Mesothelial cell of epicardium (in vitro differentiated cells): ENCODE data around the gene NDUFB5. TPM values are rescaled to one million over a fixed set of nuclear protein-coding genes. Genes with fewer than 3 reads are reported as not detected.

Experiments used
- DNase-seq, 2 experiments: peaks; one replicate each; pipeline ENCODE4 v3.0.0; 2021; ENCODE audit warnings: low spot score in 2 of 2; ENCODE audit not compliant: unreplicated experiment in 2 of 2
- H3K27ac Mint-ChIP-seq: 2 replicates; pipeline ENCODE4 v1.8.0; 2021; ENCODE audit warnings: mixed read lengths
- H3K27me3 Mint-ChIP-seq: 2 replicates; pipeline ENCODE4 v1.8.0; 2021; ENCODE audit warnings: low read depth, mixed read lengths
- H3K36me3 Mint-ChIP-seq: 2 replicates; pipeline ENCODE4 v1.8.0; 2021; ENCODE audit warnings: mixed read lengths
- H3K4me1 Mint-ChIP-seq: 2 replicates; pipeline ENCODE4 v1.8.0; 2021; ENCODE audit warnings: mixed read lengths
- H3K4me3 Mint-ChIP-seq: 2 replicates; pipeline ENCODE4 v1.8.0; 2021; ENCODE audit warnings: mild to moderate bottlenecking, moderate library complexity, mixed read lengths
- H3K9me3 Mint-ChIP-seq: 2 replicates; pipeline ENCODE4 v1.8.0; 2021; ENCODE audit warnings: mixed read lengths
- total RNA-seq: library from RNA; stranded (reverse); gene quantifications from 3 replicates; pipeline ENCODE4 v1.2.1, GENCODE V29; 2021
- TF ChIP-seq, protein P1 (sequence below): fragments of 200-600 bp; sonication (generic); IDR thresholded peaks from one replicate; pipeline ENCODE4 v1.5.0; 2021; ENCODE audit warnings: antibody characterized with exemption; ENCODE audit not compliant: unreplicated experiment

Gene NDUFB5
- total RNA-seq, 1 donor from 2014 or later = 66.9 TPM

DNA sequence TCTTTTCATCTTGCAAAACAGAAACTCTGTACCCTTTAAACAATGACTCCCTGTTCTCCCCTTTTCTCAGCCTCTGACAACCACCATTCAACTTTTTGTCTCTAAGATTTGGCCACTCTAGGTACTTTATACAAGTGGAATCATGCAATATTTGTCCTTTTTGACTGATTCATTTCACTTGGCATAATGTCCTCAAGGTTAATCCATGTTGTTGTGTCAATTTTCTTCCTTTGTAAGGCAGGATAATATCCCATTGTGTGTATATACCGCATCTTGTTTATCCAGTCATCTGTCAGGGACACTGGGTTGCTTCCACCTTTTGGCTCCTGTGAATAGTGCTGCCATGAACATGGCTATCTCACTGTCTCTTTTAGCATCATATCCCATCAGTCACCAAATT is 58.5 kb downstream of the NDUFB5 start:
- no peak for DNase-seq
- TF ChIP-seq, protein P1, sequence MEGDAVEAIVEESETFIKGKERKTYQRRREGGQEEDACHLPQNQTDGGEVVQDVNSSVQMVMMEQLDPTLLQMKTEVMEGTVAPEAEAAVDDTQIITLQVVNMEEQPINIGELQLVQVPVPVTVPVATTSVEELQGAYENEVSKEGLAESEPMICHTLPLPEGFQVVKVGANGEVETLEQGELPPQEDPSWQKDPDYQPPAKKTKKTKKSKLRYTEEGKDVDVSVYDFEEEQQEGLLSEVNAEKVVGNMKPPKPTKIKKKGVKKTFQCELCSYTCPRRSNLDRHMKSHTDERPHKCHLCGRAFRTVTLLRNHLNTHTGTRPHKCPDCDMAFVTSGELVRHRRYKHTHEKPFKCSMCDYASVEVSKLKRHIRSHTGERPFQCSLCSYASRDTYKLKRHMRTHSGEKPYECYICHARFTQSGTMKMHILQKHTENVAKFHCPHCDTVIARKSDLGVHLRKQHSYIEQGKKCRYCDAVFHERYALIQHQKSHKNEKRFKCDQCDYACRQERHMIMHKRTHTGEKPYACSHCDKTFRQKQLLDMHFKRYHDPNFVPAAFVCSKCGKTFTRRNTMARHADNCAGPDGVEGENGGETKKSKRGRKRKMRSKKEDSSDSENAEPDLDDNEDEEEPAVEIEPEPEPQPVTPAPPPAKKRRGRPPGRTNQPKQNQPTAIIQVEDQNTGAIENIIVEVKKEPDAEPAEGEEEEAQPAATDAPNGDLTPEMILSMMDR = no peak
- Mint-ChIP-seq H3K9me3 (no peaks in the 10 kb centered on the region), H3K36me3 (no peaks in the 10 kb centered on the region), H3K27me3 (no peaks in the 10 kb centered on the region), H3K27ac (no peak overlapping the region), H3K4me1 (peaks cover 17% of the 10 kb centered on the region), H3K4me3 (no peak overlapping the region)

DNA sequence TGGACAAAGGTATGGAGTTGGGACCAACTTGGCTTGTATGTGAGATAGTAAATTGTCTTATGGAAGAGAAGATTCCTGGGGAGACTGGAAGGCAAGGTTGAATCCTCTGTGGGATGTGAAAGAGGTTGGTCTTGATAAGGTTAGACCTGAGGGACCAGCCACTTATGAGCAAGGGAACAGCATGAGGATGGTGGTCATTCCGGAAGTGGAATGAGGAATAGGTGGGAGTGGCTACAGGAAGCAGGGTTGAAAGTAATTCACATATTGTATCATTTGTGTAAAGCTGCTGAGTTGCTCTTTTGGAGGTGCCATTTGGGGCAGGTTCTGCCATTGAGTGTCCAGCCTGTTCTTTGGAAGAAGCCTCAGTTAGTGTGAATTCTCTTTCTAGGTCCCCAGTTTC is 61.4 kb downstream of the NDUFB5 start:
- DNase-seq = no peak
- Mint-ChIP-seq H3K27me3 (no peaks in the 10 kb centered on the region), H3K4me3 (no peak overlapping the region), H3K36me3 (no peaks in the 10 kb centered on the region), H3K4me1 (peaks cover 16% of the 10 kb centered on the region), H3K27ac (no peak overlapping the region), H3K9me3 (no peaks in the 10 kb centered on the region)
- TF ChIP-seq, protein P1 = no peak

DNA sequence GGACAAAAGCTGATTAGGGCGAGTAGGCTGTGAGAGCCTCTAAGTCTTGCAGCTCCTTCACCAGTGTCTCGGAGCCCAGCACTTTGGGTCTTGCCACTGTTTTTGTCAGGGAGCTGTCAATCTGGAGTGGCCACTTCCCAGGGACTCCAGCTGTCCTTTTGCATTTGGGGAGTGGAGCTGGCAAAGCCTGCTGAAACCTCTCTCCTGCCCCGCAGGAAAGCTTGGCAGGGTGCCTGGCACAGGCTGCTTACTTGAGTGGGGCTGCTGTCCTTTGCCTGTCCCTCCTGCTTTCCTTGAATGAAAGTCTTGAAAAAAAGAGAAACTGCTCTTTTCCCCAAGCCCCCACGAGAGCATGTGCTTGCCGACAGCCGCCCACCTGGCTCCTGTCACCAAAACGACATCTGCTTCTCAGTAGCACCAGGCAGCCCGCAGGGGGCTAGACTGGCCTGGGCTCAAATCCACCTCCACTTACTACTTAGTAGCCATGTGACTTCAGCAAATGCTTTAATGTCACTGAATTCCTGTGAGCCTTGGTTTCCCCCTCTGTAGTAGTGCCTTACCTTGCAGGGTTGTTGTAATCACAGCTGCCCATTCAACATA is 61.9 kb downstream of the NDUFB5 start:
- Mint-ChIP-seq H3K27me3 (no peaks in the 10 kb centered on the region), H3K4me1 (peaks cover 16% of the 10 kb centered on the region), H3K4me3 (no peak overlapping the region), H3K9me3 (peaks cover under 1% of the 10 kb centered on the region), H3K27ac (no peak overlapping the region), H3K36me3 (no peaks in the 10 kb centered on the region)
- DNase-seq = no peak
- TF ChIP-seq, protein P1 = no peak

DNA sequence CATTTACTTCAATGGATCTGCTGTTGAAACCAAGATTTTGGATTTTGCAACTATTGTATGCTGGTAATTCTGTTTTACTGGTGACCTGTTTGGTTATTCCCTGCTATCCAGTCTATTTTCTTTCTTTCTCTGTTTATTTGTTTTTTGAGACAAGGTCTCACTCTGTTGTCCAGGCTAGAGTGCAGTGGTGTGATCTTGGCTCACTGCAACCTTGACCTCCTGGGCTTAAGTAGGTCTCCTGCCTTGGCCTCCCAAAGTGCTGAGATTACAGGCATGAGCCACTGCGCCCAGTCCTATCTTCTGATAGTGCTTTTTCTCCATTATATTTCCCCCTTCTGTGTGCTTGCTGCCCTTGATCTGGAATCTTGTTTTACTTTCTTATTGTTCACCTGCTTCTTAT is 63.8 kb downstream of the NDUFB5 start:
- H3K9me3 Mint-ChIP-seq = peaks cover 4% of the 10 kb centered on the region
- DNase-seq = no peak
- H3K36me3 Mint-ChIP-seq = no peaks in the 10 kb centered on the region
- peaks cover 22% of the 10 kb centered on the region for H3K4me1 Mint-ChIP-seq
- TF ChIP-seq, protein P1 = no peak
- H3K27ac Mint-ChIP-seq = no peak overlapping the region
- no peak overlapping the region for H3K4me3 Mint-ChIP-seq
- no peaks in the 10 kb centered on the region for H3K27me3 Mint-ChIP-seq

DNA sequence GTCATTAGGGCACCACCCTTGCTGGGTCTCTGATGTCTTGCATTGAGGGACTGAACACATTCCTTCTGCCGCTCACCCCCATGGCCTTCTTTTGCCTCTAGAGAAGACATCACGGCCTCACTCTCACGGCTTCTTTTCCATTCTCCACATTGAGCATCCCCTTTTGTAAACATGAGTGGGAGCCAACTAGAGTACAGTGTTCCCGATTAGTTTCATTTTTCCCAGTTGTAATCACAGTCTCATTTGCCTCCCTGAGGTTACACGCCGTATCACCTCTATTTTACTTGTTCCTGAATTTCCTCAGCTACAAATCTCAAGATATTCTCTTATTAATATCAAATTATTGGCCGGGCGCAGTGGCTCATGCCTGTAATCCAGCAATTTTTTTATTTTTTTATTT is 65.7 kb downstream of the NDUFB5 start:
- Mint-ChIP-seq H3K4me3 (no peak overlapping the region), H3K36me3 (no peaks in the 10 kb centered on the region), H3K9me3 (peaks cover 4% of the 10 kb centered on the region), H3K27me3 (no peaks in the 10 kb centered on the region), H3K27ac (no peak overlapping the region), H3K4me1 (peaks cover 27% of the 10 kb centered on the region)
- TF ChIP-seq, protein P1 = no peak
- DNase-seq = no peak

DNA sequence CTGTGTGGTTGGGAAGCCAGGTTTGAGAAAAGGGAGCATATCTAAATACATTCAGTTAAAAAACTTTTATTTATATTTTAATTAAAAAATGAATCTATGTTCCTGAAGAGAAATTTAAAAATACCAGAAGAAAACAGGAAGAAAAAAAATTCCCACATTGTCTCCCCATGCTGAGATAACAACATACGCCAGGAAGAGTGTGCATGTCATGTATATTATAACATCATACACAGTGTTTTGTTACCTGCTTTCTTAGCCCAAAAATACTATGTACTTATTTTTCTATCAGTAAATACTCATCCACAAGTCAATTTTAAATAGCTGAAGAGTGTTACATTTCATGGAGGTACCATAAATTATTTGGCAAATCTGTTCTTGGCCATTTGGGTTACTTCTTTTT is 66.7 kb downstream of the NDUFB5 start:
- Mint-ChIP-seq H3K27ac (no peak overlapping the region), H3K9me3 (peaks cover 4% of the 10 kb centered on the region), H3K4me1 (peaks cover 23% of the 10 kb centered on the region), H3K27me3 (no peaks in the 10 kb centered on the region), H3K36me3 (no peaks in the 10 kb centered on the region), H3K4me3 (no peak overlapping the region)
- DNase-seq = no peak
- TF ChIP-seq, protein P1 = no peak
